ENCODE measurements around the gene PROK1. TPM values are rescaled to one million over a fixed set of nuclear protein-coding genes. Genes with fewer than 3 reads are reported as not detected.

Gene PROK1
- total RNA-seq, 2 experiments from 2014 or later = not detected

GRCh38 chr1:110425612-110426152 is 25.3 kb upstream of the PROK1 start:
- Mint-ChIP-seq H3K27me3 (peaks cover 4% of the 10 kb centered on the region), H3K9me3 (no peaks in the 10 kb centered on the region), H3K4me3 (no peak overlapping the region), H3K36me3 (ENCODE audit: low read depth) (no peaks in the 10 kb centered on the region), H3K4me1 (ENCODE audit: low read depth) (no peaks in the 10 kb centered on the region), H3K27ac (no peak overlapping the region)
- no peak for ATAC-seq
- DNase-seq = no peak
- CTCF ChIA-PET = interaction anchor here (1.1 to 1.5 kb wide), 5 partner anchors 10 to 320 kb away, joined by 3 to 6 read pairs (median 4); no protein-coding TSS in a partner anchor
- POLR2A ChIA-PET = no interaction called here
- intact Hi-C loops (cut with micrococcal nuclease) = no loop called here
- no peak for TF ChIP-seq CTCF (IDR thresholded peaks at IDR 0.05)

- ChIA-PET CTCF (interaction anchor here (0.7 to 1.5 kb wide), 6 partner anchors 9 to 219 kb away, joined by 3 to 6 read pairs (median 4); no protein-coding TSS in a partner anchor), POLR2A (no interaction called here)
Observed at GRCh38 chr1:110426854-110427253, 24.1 kb upstream of the PROK1 start.

GRCh38 chr1:110428946-110429345 is 22.0 kb upstream of the PROK1 start:
- ChIA-PET POLR2A (interaction anchor here (1.2 kb wide), 1 partner anchor 8 kb away, joined by 3 read pairs; no protein-coding TSS in a partner anchor), CTCF (interaction anchor here (0.8 to 2.1 kb wide), 5 partner anchors 17 to 226 kb away, joined by 3 to 10 read pairs (median 5); no protein-coding TSS in a partner anchor)
- Mint-ChIP-seq H3K9me3 (no peaks in the 10 kb centered on the region), H3K27ac (no peak overlapping the region), H3K4me1 (ENCODE audit: low read depth) (no peaks in the 10 kb centered on the region), H3K36me3 (ENCODE audit: low read depth) (no peaks in the 10 kb centered on the region), H3K4me3 (no peak overlapping the region), H3K27me3 (peaks cover 5% of the 10 kb centered on the region)
- no peak for TF ChIP-seq CTCF (IDR thresholded peaks at IDR 0.05)
- intact Hi-C loops (cut with micrococcal nuclease) = no loop called here
- ATAC-seq (no peak), DNase-seq (no peak)

More at GRCh38 chr1:110426854-110427253, 24.1 kb upstream of the PROK1 start:
- DNase-seq = no peak
- H3K9me3 Mint-ChIP-seq = no peaks in the 10 kb centered on the region
- peaks cover 7% of the 10 kb centered on the region for H3K27me3 Mint-ChIP-seq
- no peaks in the 10 kb centered on the region for H3K4me1 Mint-ChIP-seq (ENCODE audit: low read depth)
- no peak for TF ChIP-seq CTCF (IDR thresholded peaks at IDR 0.05)
- no peaks in the 10 kb centered on the region for H3K36me3 Mint-ChIP-seq (ENCODE audit: low read depth)
- no peak overlapping the region for H3K4me3 Mint-ChIP-seq
- ATAC-seq = no peak
- intact Hi-C loops (cut with micrococcal nuclease) = no loop called here
- H3K27ac Mint-ChIP-seq = no peak overlapping the region

- Mint-ChIP-seq H3K36me3 (ENCODE audit: low read depth) (no peaks in the 10 kb centered on the region), H3K27me3 (peaks cover 4% of the 10 kb centered on the region), H3K4me1 (ENCODE audit: low read depth) (no peaks in the 10 kb centered on the region), H3K4me3 (no peak overlapping the region), H3K27ac (no peak overlapping the region), H3K9me3 (no peaks in the 10 kb centered on the region)
- no peak for DNase-seq
- TF ChIP-seq CTCF (IDR thresholded peaks at IDR 0.05) = no peak
- intact Hi-C loops (cut with micrococcal nuclease) = no loop called here
- ATAC-seq = no peak
- ChIA-PET POLR2A (no interaction called here), CTCF (interaction anchor here (0.8 to 2.1 kb wide), 8 partner anchors 12 to 233 kb away, joined by 3 to 10 read pairs (median 4); no protein-coding TSS in a partner anchor)
Observed at GRCh38 chr1:110430366-110430765, 20.6 kb upstream of the PROK1 start.

- Mint-ChIP-seq H3K36me3 (ENCODE audit: low read depth) (no peaks in the 10 kb centered on the region), H3K4me1 (ENCODE audit: low read depth) (no peaks in the 10 kb centered on the region), H3K27ac (no peak overlapping the region), H3K4me3 (no peak overlapping the region), H3K27me3 (peaks cover 4% of the 10 kb centered on the region), H3K9me3 (no peaks in the 10 kb centered on the region)
- POLR2A ChIA-PET = no interaction called here
- intact Hi-C loops (cut with micrococcal nuclease) = no loop called here
- DNase-seq (no peak), ATAC-seq (no peak)
- CTCF ChIA-PET = interaction anchor here (1.2 to 2.1 kb wide), 4 partner anchors 11 to 65 kb away, joined by 4 to 10 read pairs (median 6); no protein-coding TSS in a partner anchor
- no peak for TF ChIP-seq CTCF (IDR thresholded peaks at IDR 0.05)
Observed at GRCh38 chr1:110430901-110431300, 20.0 kb upstream of the PROK1 start.

All from activated CD8-positive, alpha-beta T cell treated with anti-CD3 and anti-CD28 coated beads for 36 hours (primary cell).